K562 (cell line): Measurements from ENCODE around the gene HOXC11. TPM values are rescaled to one million over a fixed set of nuclear protein-coding genes. Genes with fewer than 3 reads are reported as not detected.
A peak's percentile ranks its signal among the peaks of the same experiment; 100 is the strongest.

ENCODE experiments used
- ATAC-seq: fragments of 200-7000 bp; cut with Tn5 transposase; 3 replicates; pipeline ENCODE4 v1.9.1; 2020; ENCODE audit warnings: moderate library complexity
- BruUV-seq: library from RNA; stranded (reverse); fragments of 400-500 nt; replicated peaks from 2 replicates; lab custom pipeline; 2021; lab: Mats Ljungman, UMichigan
- CTCF ChIA-PET: fragments of 300-600 bp; formaldehyde crosslinking; extraction: SDS; loops from one replicate; lab custom pipeline; 2021; ENCODE audit warnings: low intra/inter-chr PET ratio; lab: Yijun Ruan, JAX
- POLR2A ChIA-PET: fragments of 300-600, 350-650 bp; sonication (Branson Sonifier 250); formaldehyde crosslinking; extraction: SDS; loops from one replicate; lab custom pipeline; 2021; ENCODE audit warnings: antibody characterized with exemption, inconsistent platforms; lab: Yijun Ruan, JAX
- DNase-seq, 4 experiments: peaks; one replicate each; pipeline versions ENCODE4 v3.0.0 to v3.0.0-alpha.2; 2011 to 2018; ENCODE audit warnings: low spot score in 3 of 4, mixed read lengths in 3 of 4; ENCODE audit errors: extremely low read depth in 1 of 4
- FAIRE-seq: peaks from 2 replicates; lab custom pipeline; 2011; peaks lifted over from hg19 to GRCh38; lab: Jason Lieb, UNC
- H2AFZ ChIP-seq: 2 replicates; pipeline ENCODE4 v1.6.0; 2011; ENCODE audit warnings: low read depth, low read length, control low read depth, inconsistent platforms
- H3K27ac ChIP-seq: fragments of 200-600 bp; 3 replicates; pipeline ENCODE4 v1.8.0; 2011; ENCODE audit warnings: low read depth, mild to moderate bottlenecking, control low read depth, inconsistent platforms, low read length, moderate library complexity, mixed read lengths; ENCODE audit errors: extremely low read depth
- H3K27me3 ChIP-seq, 2 experiments: fragments of 300-600 bp in 1 of 2; 2 replicates in 1 of 2; 3 replicates in 1 of 2; pipeline versions ENCODE4 v1.6.0 to v1.8.0; 2011; ENCODE audit warnings: inconsistent platforms in 2 of 2, low read length in 2 of 2, mild to moderate bottlenecking in 1 of 2, mixed read lengths in 1 of 2, moderate library complexity in 1 of 2; ENCODE audit not compliant: control insufficient read depth in 2 of 2, insufficient read depth in 2 of 2
- H3K36me3 ChIP-seq: fragments of 300-600 bp; 3 replicates; pipeline ENCODE4 v1.8.0; 2011; ENCODE audit warnings: mild to moderate bottlenecking, low read length, inconsistent platforms; ENCODE audit not compliant: control insufficient read depth, insufficient read depth
- H3K4me1 ChIP-seq, 2 experiments: fragments of 200-600 bp in 1 of 2; replicated peaks in 1 of 2; 2 replicates in 1 of 2; 3 replicates in 1 of 2; pipeline versions ENCODE4 v1.5.1 to v1.8.0; 2011; ENCODE audit warnings: inconsistent platforms in 2 of 2, low read length in 2 of 2, mild to moderate bottlenecking in 1 of 2, mixed read lengths in 1 of 2, moderate library complexity in 1 of 2; ENCODE audit not compliant: control insufficient read depth in 2 of 2, insufficient read depth in 2 of 2
- H3K4me2 ChIP-seq: 2 replicates; pipeline ENCODE4 v1.6.1; 2011; ENCODE audit warnings: low read length, control low read depth, inconsistent platforms, mixed read lengths; ENCODE audit not compliant: insufficient read depth
- H3K4me3 ChIP-seq: fragments of 200-600 bp; sonication (generic), shearing (Covaris generic); 2 replicates; pipeline ENCODE4 v1.5.1; 2016; ENCODE audit warnings: control low read depth, inconsistent platforms
- H3K79me2 ChIP-seq: fragments of 200-600 bp; 3 replicates; pipeline ENCODE4 v1.8.0; 2011; ENCODE audit warnings: low read length, inconsistent platforms; ENCODE audit not compliant: control insufficient read depth, insufficient read depth
- H3K9ac ChIP-seq, 2 experiments: 2 replicates each; pipeline versions ENCODE4 v1.6.0 to v1.6.1; 2011; ENCODE audit warnings: low read depth in 2 of 2, low read length in 2 of 2, control low read depth in 1 of 2, inconsistent platforms in 1 of 2, mild to moderate bottlenecking in 1 of 2, mixed read lengths in 1 of 2; ENCODE audit not compliant: insufficient read depth in 1 of 2
- H3K9me1 ChIP-seq: one replicate; pipeline ENCODE4 v1.6.0; 2011; ENCODE audit warnings: inconsistent platforms, mild to moderate bottlenecking, low read length, moderate library complexity; ENCODE audit not compliant: control insufficient read depth, insufficient read depth
- H3K9me3 ChIP-seq: replicated peaks from 2 replicates; pipeline ENCODE4 v1.5.1; 2011; ENCODE audit warnings: low read depth, low read length, inconsistent platforms; ENCODE audit not compliant: control insufficient read depth, insufficient read depth
- H4K20me1 ChIP-seq: replicated peaks from 2 replicates; pipeline ENCODE4 v1.6.1; 2011; ENCODE audit warnings: low read length, inconsistent platforms, mixed read lengths; ENCODE audit not compliant: control insufficient read depth, insufficient read depth
- ARID1B ChIP-seq: fragments of 450-650 bp; IDR thresholded peaks from 2 replicates; pipeline ENCODE4 v1.6.1; 2016; ENCODE audit warnings: antibody characterized with exemption, mild to moderate bottlenecking, inconsistent platforms
- BCL6 ChIP-seq: fragments of 250-450 bp; sonication (Bioruptor Pico); IDR thresholded peaks from 2 replicates; pipeline ENCODE4 v1.4.0; 2020
- BHLHE40 ChIP-seq: IDR thresholded peaks from 2 replicates; pipeline ENCODE4 v1.6.1; 2011; ENCODE audit warnings: low read length, improper control_type of control experiment
- CXXC5 ChIP-seq: fragments of 250-450 bp; sonication (Bioruptor Pico); IDR thresholded peaks from 2 replicates; pipeline ENCODE4 v1.8.0; 2022; ENCODE audit warnings: inconsistent platforms, mild to moderate bottlenecking, moderate library complexity
- NR2F6 ChIP-seq: fragments of 450-650 bp; formaldehyde crosslinking; IDR thresholded peaks from 2 replicates; pipeline ENCODE4 v1.4.0; 2020; ENCODE audit warnings: mild to moderate bottlenecking
- PHF21A ChIP-seq: fragments of 450-650 bp; IDR thresholded peaks from 2 replicates; pipeline ENCODE4 v1.6.1; 2017; ENCODE audit warnings: low read depth, borderline replicate concordance
- RB1 ChIP-seq: fragments of 450-650 bp; IDR thresholded peaks from 2 replicates; pipeline ENCODE4 v1.6.1; 2017; ENCODE audit warnings: low read depth, mild to moderate bottlenecking
- SMARCB1 ChIP-seq: IDR thresholded peaks from 2 replicates; pipeline ENCODE4 v1.6.1; 2011; ENCODE audit warnings: improper control_type of control experiment, low read depth; ENCODE audit not compliant: insufficient read length
- STAG1 ChIP-seq: sonication (generic); formaldehyde crosslinking; IDR thresholded peaks from 2 replicates; pipeline ENCODE4 v1.5.0; 2020; ENCODE audit warnings: missing genetic modification reagents, borderline replicate concordance
- WHSC1 ChIP-seq: IDR thresholded peaks from one replicate; pipeline ENCODE4 v1.6.1; 2012; ENCODE audit warnings: low read length, control low read depth, inconsistent platforms
- XRCC4 ChIP-seq: IDR thresholded peaks from one replicate; pipeline ENCODE4 v1.6.1; 2011; ENCODE audit not compliant: insufficient read depth, insufficient read length; ENCODE audit errors: extremely low read depth
- ZBTB8A ChIP-seq: fragments of 450-650 bp; IDR thresholded peaks from 2 replicates; pipeline ENCODE4 v1.6.1; 2018; ENCODE audit warnings: mild to moderate bottlenecking, moderate library complexity; ENCODE audit not compliant: partially characterized antibody
- ZNF655 ChIP-seq: fragments of 250-450 bp; sonication (Bioruptor Pico); IDR thresholded peaks from 2 replicates; pipeline ENCODE4 v1.5.0; 2021
- WGBS: fragments of 100-300 bp; shearing (Covaris generic); methylation state at CpG from one replicate; pipeline ENCODE4 v1.1.6; 2016; ENCODE audit warnings: low coverage, mixed read lengths; ENCODE audit not compliant: insufficient coverage; ENCODE audit errors: missing lambda C conversion rate; 5-methylcytosine and 5-hydroxymethylcytosine counted together
- in situ Hi-C: fragments of 300-500 bp; cut with MboI; formaldehyde crosslinking; loops from 4 replicates; pipeline ENCODE4 v1.15.0; 2018; ENCODE audit warnings: inconsistent platforms, mixed read lengths
- intact Hi-C: fragments of 100-400 bp; cut with micrococcal nuclease; formaldehyde crosslinking; loops from 2 replicates; pipeline ENCODE4 v1.14.2; 2022
- polyA plus RNA-seq, 8 experiments: library from polyadenylated mRNA; depleted of rRNA in 4 of 8; stranded (reverse) in 5 of 8; unstranded in 3 of 8; fragments of >200 nt; fragmentation: Nextera tagmentation in 2 of 8; fragmentation: Illumina TruSeq in 1 of 8; extraction: Ambion mirVana in 2 of 8; extraction: Trizol in 1 of 8; gene quantifications; 2 replicates each; pipeline versions ENCODE4 v1.2.1 to v1.2.3, GENCODE V29; 2011 to 2014; ENCODE audit warnings: inconsistent platforms in 1 of 8, missing spikeins in 1 of 8
- total RNA-seq, 7 experiments: library from RNA; depleted of rRNA in 6 of 7; stranded (reverse); fragments of >200 nt in 6 of 7; fragmentation: Illumina TruSeq in 2 of 7; extraction: Trizol in 2 of 7; gene quantifications; 2 replicates each; pipeline versions ENCODE4 v1.2.1 to v1.2.3, GENCODE V29; 2011 to 2021; ENCODE audit warnings: low replicate concordance in 1 of 7
- TF ChIP-seq, protein P1 (sequence below): fragments of 450-650 bp; IDR thresholded peaks from one replicate; pipeline ENCODE4 v1.6.1; 2018; ENCODE audit warnings: mild to moderate bottlenecking, moderate library complexity; ENCODE audit not compliant: partially characterized antibody
- TF ChIP-seq, protein P2 (sequence below): fragments of 250-450 bp; sonication (Bioruptor Pico); IDR thresholded peaks from 2 replicates; pipeline ENCODE4 v1.6.1; 2021; ENCODE audit warnings: mild to moderate bottlenecking
- TF ChIP-seq, protein P3 (sequence below): fragments of 250-450 bp; sonication (Bioruptor Pico); IDR thresholded peaks from 2 replicates; pipeline ENCODE4 v1.4.0; 2020; ENCODE audit warnings: mild to moderate bottlenecking, moderate library complexity

The HOXC11 gene
- total and polyA plus RNA-seq, 9 of the 15 experiments (the other 6 are each of a cell fraction or from before 2014, with no cell fraction given) = not detected

- DNase-seq = no peak
- Histone ChIP-seq H3K9me3 (no peaks in the 10 kb centered on the region), H2AFZ (no peak overlapping the region), H4K20me1 (no peaks in the 10 kb centered on the region), H3K36me3 (no peaks in the 10 kb centered on the region), H3K27me3 (peaks cover 0 to 10% of the 10 kb centered on the region in 2 experiments; a peak in 2 of 5 replicates), H3K9ac (peak overlapping the region in 1 of 2 experiments; percentile 63; a peak in 2 of 4 replicates), H3K4me3 (no peak overlapping the region), H3K4me1 (peaks cover 43 to 51% of the 10 kb centered on the region in 2 experiments), H3K4me2 (0 out of 2 replicates have a peak overlapping the region, but pooled peaks have one; percentile 9), H3K27ac (no peak overlapping the region), H3K79me2 (peaks cover 7% of the 10 kb centered on the region; the same call in 1 of the 3 replicates), H3K9me1 (no peaks in the 10 kb centered on the region)
- WGBS = 31% methylated on average over 23 of the region's 27 CpGs
- no peak for ATAC-seq
- intact Hi-C loops (no loop called here), in situ Hi-C loops (no loop called here)
- no TSS peak for BruUV-seq
- FAIRE-seq = peak; percentile 35
- ChIA-PET POLR2A (interaction anchor here (0.6 to 2.9 kb wide), 7 partner anchors 9 to 211 kb away, joined by 3 to 20 read pairs (median 5); partner anchors contain the start of gene HOXC9), CTCF (interaction anchor here (1.3 kb wide), 1 partner anchor 211 kb away, joined by 3 read pairs; no protein-coding TSS in a partner anchor)
- no peak for TF ChIP-seq WHSC1
- TF ChIP-seq, protein P1, sequence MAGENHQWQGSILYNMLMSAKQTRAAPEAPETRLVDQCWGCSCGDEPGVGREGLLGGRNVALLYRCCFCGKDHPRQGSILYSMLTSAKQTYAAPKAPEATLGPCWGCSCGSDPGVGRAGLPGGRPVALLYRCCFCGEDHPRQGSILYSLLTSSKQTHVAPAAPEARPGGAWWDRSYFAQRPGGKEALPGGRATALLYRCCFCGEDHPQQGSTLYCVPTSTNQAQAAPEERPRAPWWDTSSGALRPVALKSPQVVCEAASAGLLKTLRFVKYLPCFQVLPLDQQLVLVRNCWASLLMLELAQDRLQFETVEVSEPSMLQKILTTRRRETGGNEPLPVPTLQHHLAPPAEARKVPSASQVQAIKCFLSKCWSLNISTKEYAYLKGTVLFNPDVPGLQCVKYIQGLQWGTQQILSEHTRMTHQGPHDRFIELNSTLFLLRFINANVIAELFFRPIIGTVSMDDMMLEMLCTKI = no peak
- no peak for TF ChIP-seq NR2F6
- TF ChIP-seq PHF21A = no peak
- TF ChIP-seq RB1 = no peak
- no peak for TF ChIP-seq BHLHE40
- no peak for TF ChIP-seq SMARCB1
- no peak for TF ChIP-seq ZNF655 (CRISPR knock-in tag)
- no peak for TF ChIP-seq BCL6 (CRISPR knock-in tag)
- TF ChIP-seq STAG1 (CRISPR knock-in tag) = no peak
- TF ChIP-seq ARID1B = no peak
- TF ChIP-seq CXXC5 (CRISPR knock-in tag) = no peak
- TF ChIP-seq ZBTB8A = no peak
- TF ChIP-seq, protein P2, sequence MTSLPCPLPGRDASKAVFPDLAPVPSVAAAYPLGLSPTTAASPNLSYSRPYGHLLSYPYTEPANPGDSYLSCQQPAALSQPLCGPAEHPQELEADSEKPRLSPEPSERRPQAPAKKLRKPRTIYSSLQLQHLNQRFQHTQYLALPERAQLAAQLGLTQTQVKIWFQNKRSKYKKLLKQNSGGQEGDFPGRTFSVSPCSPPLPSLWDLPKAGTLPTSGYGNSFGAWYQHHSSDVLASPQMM = no peak
- TF ChIP-seq, protein P3, sequence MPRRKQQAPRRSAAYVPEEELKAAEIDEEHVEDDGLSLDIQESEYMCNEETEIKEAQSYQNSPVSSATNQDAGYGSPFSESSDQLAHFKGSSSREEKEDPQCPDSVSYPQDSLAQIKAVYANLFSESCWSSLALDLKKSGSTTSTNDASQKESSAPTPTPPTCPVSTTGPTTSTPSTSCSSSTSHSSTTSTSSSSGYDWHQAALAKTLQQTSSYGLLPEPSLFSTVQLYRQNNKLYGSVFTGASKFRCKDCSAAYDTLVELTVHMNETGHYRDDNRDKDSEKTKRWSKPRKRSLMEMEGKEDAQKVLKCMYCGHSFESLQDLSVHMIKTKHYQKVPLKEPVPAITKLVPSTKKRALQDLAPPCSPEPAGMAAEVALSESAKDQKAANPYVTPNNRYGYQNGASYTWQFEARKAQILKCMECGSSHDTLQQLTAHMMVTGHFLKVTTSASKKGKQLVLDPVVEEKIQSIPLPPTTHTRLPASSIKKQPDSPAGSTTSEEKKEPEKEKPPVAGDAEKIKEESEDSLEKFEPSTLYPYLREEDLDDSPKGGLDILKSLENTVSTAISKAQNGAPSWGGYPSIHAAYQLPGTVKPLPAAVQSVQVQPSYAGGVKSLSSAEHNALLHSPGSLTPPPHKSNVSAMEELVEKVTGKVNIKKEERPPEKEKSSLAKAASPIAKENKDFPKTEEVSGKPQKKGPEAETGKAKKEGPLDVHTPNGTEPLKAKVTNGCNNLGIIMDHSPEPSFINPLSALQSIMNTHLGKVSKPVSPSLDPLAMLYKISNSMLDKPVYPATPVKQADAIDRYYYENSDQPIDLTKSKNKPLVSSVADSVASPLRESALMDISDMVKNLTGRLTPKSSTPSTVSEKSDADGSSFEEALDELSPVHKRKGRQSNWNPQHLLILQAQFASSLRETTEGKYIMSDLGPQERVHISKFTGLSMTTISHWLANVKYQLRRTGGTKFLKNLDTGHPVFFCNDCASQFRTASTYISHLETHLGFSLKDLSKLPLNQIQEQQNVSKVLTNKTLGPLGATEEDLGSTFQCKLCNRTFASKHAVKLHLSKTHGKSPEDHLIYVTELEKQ (CRISPR knock-in tag) = no peak
- no peak for TF ChIP-seq XRCC4
These were observed 17.6 kb downstream of the HOXC11 start for GRCh38 chr12:53990311-53991076.
